Activated T-cell treated with anti-CD3 and anti-CD28 coated beads, Interleukin-2, amount 50 U/mL, for 24 hours (primary cell): ENCODE results near the gene GATA3.
A peak's percentile ranks its signal among the peaks of the same experiment; 100 is the strongest.

Experiments used
- DNase-seq: peaks from one replicate; pipeline ENCODE4 v3.0.0-alpha.2; 2020
- H3K27ac Mint-ChIP-seq: 2 replicates; pipeline ENCODE4 v1.8.0; 2020; ENCODE audit warnings: mild to moderate bottlenecking, mixed read lengths
- H3K27me3 Mint-ChIP-seq: 2 replicates; pipeline ENCODE4 v1.8.0; 2020; ENCODE audit warnings: mixed read lengths
- H3K36me3 Mint-ChIP-seq: 2 replicates; pipeline ENCODE4 v1.8.0; 2020; ENCODE audit warnings: low read depth, mixed read lengths
- H3K4me1 Mint-ChIP-seq: 2 replicates; pipeline ENCODE4 v1.8.0; 2020; ENCODE audit warnings: low read depth, mixed read lengths
- H3K4me3 Mint-ChIP-seq: 2 replicates; pipeline ENCODE4 v1.8.0; 2020; ENCODE audit warnings: mild to moderate bottlenecking, moderate library complexity, mixed read lengths
- H3K9me3 Mint-ChIP-seq: 2 replicates; pipeline ENCODE4 v1.8.0; 2020; ENCODE audit warnings: mixed read lengths

The GATA3 gene

DNA sequence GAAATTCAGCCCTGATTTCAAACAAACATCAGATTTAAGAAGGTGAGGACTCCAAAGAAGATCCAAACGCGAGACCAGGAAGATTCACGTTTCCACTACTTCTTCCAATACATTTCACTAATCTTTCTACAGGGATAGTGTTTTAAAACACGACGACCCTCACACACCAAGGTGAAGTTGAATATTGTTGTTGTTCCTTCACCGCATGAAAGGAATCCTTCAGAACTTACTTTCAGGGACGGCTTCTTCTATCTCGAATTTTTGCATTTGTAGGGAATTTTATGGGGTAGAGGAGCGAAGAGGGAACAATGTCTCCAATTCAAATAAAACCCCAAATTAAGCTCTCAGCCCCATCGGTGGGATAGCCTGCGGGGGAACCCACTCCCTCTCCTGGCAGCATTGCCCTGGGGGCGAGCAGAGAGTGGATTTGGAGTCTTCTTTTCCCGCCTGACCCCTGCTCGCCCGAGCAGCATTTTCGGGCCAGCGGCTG is 1.5 kb upstream of the GATA3 start:
- no peaks in the 10 kb centered on the region for H3K9me3 Mint-ChIP-seq
- peaks cover 32% of the 10 kb centered on the region for H3K36me3 Mint-ChIP-seq
- no peak for DNase-seq
- peaks cover 32% of the 10 kb centered on the region for H3K27me3 Mint-ChIP-seq
- peaks cover 50% of the 10 kb centered on the region for H3K4me1 Mint-ChIP-seq
- H3K27ac Mint-ChIP-seq = peak overlapping the region; percentile 1
- peak overlapping the region; percentile 95 for H3K4me3 Mint-ChIP-seq

DNA sequence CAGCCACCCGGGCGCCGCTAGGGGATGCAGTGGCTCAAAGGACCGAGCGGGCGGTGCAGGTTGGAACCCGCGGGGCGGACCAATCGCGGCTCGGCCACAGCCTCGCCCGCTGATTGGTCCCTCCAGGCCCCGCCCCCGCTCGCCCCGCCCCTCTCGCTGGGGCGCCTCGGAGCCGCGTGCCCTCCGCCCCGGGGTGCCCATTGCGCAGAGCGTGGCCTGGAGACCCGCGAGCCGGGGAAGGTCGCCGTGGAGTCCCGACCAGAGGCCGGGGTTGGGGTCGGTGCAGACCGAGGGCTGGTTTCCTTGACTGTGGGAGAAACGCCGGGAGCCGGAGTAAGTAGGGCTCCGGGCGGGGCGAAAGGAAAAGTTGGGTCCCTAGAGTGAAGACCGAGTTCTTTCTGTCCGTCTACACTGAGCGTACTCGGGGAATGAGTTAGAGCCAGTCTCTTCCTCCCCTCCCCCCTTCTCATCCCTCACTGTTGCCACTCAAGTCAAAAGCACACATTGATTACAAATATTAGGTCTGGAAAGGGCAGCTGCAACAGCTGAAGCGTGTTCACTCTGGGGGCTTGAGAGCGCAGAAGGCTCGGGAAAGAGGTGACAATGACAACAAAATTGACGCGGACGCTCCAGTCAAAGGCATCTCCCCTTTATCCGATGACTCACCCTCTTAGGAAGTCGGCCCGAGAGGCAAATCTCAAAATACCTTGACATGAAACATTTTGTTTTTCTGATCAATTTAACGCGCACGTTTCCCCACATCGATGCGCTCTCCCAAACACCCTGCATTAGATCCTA is 843 bp upstream of the GATA3 start:
- Mint-ChIP-seq H3K4me3 (peak overlapping the region; percentile 95), H3K36me3 (peaks cover 38% of the 10 kb centered on the region), H3K9me3 (no peaks in the 10 kb centered on the region), H3K27me3 (peaks cover 26% of the 10 kb centered on the region), H3K4me1 (peaks cover 50% of the 10 kb centered on the region), H3K27ac (peak overlapping the region; percentile 99)
- peak; percentile 98 for DNase-seq

DNA sequence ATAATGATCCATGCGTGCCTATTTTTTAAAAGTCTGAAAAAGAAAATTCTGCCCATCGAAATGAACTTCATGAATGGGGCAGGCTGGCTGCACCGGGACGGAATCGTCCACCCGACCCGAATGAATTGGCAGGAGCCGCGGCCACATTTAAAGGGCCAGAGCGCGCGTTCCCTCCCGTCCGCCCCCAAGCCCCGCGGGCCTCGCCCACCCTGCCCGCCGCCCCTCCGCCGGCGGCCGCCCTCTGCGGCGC is 319 bp upstream of the GATA3 start:
- Mint-ChIP-seq H3K4me1 (peaks cover 51% of the 10 kb centered on the region), H3K36me3 (peaks cover 44% of the 10 kb centered on the region)

DNA sequence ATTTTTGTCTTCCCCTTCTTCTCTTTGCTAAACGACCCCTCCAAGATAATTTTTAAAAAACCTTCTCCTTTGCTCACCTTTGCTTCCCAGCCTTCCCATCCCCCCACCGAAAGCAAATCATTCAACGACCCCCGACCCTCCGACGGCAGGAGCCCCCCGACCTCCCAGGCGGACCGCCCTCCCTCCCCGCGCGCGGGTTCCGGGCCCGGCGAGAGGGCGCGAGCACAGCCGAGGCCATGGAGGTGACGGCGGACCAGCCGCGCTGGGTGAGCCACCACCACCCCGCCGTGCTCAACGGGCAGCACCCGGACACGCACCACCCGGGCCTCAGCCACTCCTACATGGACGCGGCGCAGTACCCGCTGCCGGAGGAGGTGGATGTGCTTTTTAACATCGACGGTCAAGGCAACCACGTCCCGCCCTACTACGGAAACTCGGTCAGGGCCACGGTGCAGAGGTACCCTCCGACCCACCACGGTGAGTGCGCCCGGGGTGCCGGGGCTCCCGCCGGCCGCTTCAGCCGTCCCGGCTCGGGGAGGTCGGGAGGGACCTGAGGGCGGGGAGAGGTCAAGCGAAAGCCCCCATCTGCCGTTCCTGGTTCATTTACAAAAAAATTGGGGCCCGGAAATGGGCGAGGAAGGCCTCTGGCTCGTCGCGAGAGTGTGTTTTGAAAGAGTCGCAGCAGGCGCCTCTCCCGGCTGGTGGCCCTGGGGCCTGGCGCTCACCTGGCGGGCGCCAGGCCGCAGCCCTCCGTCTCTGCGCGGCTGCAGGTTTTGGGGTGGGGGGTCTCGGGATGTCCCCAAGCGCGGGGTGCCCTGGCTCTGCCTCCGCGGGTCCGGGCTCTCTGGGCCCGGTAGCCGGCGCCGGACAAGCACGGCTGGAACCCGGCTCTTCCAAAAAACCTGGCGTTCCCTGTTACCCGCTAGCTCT is 1.2 kb downstream of the GATA3 start:
- peaks cover 62% of the 10 kb centered on the region for H3K4me1 Mint-ChIP-seq
- H3K9me3 Mint-ChIP-seq = no peaks in the 10 kb centered on the region
- H3K27ac Mint-ChIP-seq = peak overlapping the region; percentile 93
- H3K4me3 Mint-ChIP-seq = peak overlapping the region; percentile 89
- peaks cover 59% of the 10 kb centered on the region for H3K36me3 Mint-ChIP-seq
- peaks cover 16% of the 10 kb centered on the region for H3K27me3 Mint-ChIP-seq
- peak; percentile 75 for DNase-seq

More for the DNA sequence above, 319 bp upstream of the GATA3 start:
- Mint-ChIP-seq H3K4me3 (peak overlapping the region; percentile 95), H3K27me3 (peaks cover 21% of the 10 kb centered on the region), H3K27ac (peak overlapping the region; percentile 99), H3K9me3 (no peaks in the 10 kb centered on the region)
- DNase-seq = no peak

DNA sequence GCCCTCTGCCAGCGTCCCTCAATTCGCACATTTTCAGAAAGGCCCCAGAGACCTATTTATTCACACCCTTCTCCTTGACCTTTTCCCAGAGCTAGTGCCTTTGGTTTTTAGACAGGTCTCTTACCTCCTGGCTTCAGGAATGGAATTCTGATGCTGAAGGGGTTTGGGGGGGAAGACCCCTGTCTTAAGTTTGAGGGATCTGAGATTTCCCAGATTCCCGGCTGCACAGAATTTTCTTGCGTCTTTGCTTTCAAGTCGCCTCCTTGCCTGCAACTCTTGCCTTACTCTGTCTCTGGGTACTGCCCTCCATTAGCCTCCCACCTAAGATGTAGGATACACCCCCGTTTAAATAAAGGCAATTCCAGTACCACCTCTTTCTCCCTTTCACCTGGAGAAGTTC is 1.9 kb downstream of the GATA3 start:
- H3K36me3 Mint-ChIP-seq = peaks cover 66% of the 10 kb centered on the region
- H3K4me3 Mint-ChIP-seq = peak overlapping the region; percentile 89
- peaks cover 16% of the 10 kb centered on the region for H3K27me3 Mint-ChIP-seq
- H3K9me3 Mint-ChIP-seq = no peaks in the 10 kb centered on the region
- peaks cover 69% of the 10 kb centered on the region for H3K4me1 Mint-ChIP-seq
- peak overlapping the region; percentile 93 for H3K27ac Mint-ChIP-seq
- no peak for DNase-seq

DNA sequence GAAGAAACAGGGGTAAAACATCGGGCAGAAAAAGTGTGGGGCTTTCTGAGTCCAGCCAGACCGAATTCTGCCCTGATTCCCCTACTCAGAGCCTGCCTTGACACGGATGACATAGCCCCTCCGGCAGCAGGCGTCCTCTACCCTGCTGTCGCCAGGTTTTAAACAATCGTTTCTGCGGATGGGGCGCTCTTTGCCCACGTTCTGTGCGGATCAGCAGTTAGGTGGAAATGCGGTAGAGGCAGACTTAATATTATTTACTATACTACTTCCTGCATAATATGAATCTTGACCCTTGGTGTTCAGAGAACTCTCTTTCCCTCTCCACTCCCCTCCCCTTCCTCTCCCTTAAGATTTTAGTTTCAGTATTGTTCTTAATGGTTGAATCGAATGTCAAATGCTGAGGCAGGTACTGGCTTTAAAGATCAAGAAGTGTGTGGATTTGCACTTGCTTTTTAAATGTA is 2.4 kb downstream of the GATA3 start:
- DNase-seq = peak; percentile 74

DNA sequence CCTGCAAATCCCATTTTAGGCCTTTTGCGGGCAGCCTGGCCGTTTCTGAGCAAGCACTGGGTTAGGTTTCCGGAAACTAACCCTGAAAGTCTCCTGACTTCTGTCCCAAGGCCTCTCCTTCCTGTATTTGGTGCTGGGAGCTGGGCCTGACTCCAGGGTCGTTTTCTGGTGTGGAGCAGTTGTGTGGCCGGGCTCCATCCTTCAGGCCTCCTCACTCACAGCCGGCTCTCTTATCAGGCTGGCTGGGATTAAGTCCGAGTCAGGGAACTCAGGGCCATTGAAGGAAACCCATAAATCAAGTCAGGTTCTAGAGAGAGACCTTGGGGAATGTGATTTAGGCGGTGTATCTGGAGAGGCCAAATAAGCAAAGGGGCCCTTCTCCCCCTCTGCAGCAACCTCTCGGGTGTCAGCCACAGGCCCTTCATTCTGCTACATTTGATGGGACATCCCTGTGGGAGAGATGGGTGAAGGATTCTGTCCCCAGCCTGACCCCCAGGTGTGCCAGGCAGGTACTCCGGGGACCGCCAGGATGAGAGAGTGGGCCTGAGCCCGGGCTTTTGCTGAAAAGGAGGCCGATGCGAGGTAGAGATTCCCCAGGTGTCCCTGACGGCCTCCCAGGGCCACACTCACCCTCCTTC is 3.3 kb downstream of the GATA3 start:
- Mint-ChIP-seq H3K4me1 (peaks cover 74% of the 10 kb centered on the region), H3K27ac (peak overlapping the region; percentile 93), H3K9me3 (no peaks in the 10 kb centered on the region), H3K4me3 (peak overlapping the region; percentile 89), H3K36me3 (peaks cover 79% of the 10 kb centered on the region), H3K27me3 (peaks cover 5% of the 10 kb centered on the region)
- peak; percentile 41 for DNase-seq

More for the DNA sequence above, 2.4 kb downstream of the GATA3 start:
- peak overlapping the region; percentile 93 for H3K27ac Mint-ChIP-seq
- peaks cover 73% of the 10 kb centered on the region for H3K4me1 Mint-ChIP-seq
- no peaks in the 10 kb centered on the region for H3K9me3 Mint-ChIP-seq
- H3K4me3 Mint-ChIP-seq = peak overlapping the region; percentile 89
- H3K27me3 Mint-ChIP-seq = peaks cover 14% of the 10 kb centered on the region
- peaks cover 71% of the 10 kb centered on the region for H3K36me3 Mint-ChIP-seq

DNA sequence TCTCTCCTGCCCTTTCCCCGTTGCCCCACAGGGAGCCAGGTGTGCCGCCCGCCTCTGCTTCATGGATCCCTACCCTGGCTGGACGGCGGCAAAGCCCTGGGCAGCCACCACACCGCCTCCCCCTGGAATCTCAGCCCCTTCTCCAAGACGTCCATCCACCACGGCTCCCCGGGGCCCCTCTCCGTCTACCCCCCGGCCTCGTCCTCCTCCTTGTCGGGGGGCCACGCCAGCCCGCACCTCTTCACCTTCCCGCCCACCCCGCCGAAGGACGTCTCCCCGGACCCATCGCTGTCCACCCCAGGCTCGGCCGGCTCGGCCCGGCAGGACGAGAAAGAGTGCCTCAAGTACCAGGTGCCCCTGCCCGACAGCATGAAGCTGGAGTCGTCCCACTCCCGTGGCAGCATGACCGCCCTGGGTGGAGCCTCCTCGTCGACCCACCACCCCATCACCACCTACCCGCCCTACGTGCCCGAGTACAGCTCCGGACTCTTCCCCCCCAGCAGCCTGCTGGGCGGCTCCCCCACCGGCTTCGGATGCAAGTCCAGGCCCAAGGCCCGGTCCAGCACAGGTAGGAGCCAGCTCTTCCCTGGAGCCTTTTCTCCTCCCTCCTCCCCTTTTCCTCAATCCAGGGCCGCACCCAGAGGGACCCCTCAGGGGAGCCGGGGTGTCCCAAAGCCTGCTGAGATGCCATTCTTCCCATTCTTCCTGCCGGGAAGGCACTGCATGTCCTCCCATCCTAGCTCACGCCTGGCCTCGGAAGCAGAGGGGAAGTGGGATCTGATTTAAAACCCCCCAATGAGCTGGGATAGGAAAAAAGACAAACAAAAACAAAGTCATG is 4.0 kb downstream of the GATA3 start:
- peak overlapping the region; percentile 93 for H3K27ac Mint-ChIP-seq

DNA sequence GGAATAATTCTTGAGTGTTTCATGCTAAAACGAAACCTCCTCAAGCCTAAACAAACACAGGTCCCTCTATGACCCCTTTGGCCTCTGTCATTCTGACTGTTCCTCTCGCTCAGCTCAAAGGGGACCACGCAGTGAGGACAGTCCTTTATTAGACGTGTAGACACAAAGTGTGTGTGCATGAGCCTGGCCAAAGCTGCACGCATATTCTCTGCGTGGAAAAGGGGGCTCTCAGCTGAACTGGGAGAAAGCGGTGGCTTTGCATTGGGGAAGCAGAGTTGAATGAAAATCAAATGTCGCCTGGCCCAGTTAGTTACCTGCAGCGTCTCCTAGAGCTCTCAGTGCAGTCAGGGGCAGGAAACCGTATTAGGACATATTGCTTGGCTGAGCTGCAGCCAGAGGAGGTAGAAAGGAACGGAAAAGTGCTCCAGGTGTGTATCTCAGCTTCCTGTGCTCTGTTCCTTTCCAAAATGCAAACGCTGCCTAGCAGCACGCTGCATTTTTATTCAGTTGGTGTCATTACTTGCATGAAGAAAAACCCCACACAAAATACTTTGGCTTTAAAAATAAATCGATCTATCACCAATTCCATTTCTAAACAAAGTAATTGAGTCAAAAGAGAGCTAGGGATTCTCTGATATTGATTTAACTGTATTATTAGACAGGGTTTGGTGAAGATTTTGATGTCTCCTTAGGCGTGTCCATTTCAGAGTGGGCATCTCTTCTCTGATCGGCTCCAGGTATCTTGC is 4.9 kb downstream of the GATA3 start:
- peak overlapping the region; percentile 93 for H3K27ac Mint-ChIP-seq
- peaks cover 79% of the 10 kb centered on the region for H3K4me1 Mint-ChIP-seq
- H3K9me3 Mint-ChIP-seq = no peaks in the 10 kb centered on the region
- peaks cover 93% of the 10 kb centered on the region for H3K36me3 Mint-ChIP-seq
- H3K27me3 Mint-ChIP-seq = no peaks in the 10 kb centered on the region
- peak overlapping the region; percentile 89 for H3K4me3 Mint-ChIP-seq
- peak; percentile 42 for DNase-seq

More for the DNA sequence above, 4.0 kb downstream of the GATA3 start:
- peaks cover 75% of the 10 kb centered on the region for H3K4me1 Mint-ChIP-seq
- H3K4me3 Mint-ChIP-seq = peak overlapping the region; percentile 89
- DNase-seq = peak; percentile 40
- peaks cover 87% of the 10 kb centered on the region for H3K36me3 Mint-ChIP-seq
- H3K9me3 Mint-ChIP-seq = no peaks in the 10 kb centered on the region
- no peaks in the 10 kb centered on the region for H3K27me3 Mint-ChIP-seq

DNA sequence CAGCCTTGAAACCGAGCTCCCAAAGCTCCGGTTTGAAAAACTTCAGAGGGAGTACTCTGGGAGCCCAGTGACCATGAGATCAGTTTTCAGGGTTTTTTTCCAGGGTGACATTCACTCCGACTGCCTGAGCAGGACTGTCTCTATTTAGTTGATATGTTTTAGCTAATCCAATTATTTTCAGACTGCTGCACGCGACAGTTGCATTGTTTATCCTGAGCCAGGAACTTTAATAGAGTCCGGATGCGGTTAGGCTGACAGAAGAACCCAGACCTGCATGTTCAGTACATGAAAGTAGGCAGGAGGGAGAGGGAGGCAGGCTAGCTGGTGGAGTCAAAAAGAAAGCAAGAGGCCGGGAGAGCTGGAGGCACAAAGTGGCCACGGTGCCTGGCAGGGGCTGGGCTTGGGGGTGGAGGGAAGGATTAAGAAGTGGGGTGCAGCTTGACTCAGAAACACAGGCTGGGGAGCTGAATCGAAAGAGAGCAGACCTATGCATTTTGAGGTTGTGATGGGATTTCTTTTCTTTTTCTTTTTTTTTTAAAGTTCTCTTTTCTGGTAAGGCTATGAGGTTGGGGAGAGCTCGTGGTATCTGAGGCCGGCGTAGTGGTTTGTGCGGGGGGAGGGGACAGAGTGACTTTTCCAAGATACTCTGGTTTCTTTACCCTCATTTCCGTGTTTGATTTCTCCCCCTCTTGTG is 5.7 kb downstream of the GATA3 start:
- DNase-seq = peak; percentile 69
- no peaks in the 10 kb centered on the region for H3K27me3 Mint-ChIP-seq
- no peaks in the 10 kb centered on the region for H3K9me3 Mint-ChIP-seq
- peak overlapping the region; percentile 89 for H3K4me3 Mint-ChIP-seq
- H3K36me3 Mint-ChIP-seq = peaks cover 96% of the 10 kb centered on the region
- H3K27ac Mint-ChIP-seq = peak overlapping the region; percentile 93
- H3K4me1 Mint-ChIP-seq = peaks cover 85% of the 10 kb centered on the region

DNA sequence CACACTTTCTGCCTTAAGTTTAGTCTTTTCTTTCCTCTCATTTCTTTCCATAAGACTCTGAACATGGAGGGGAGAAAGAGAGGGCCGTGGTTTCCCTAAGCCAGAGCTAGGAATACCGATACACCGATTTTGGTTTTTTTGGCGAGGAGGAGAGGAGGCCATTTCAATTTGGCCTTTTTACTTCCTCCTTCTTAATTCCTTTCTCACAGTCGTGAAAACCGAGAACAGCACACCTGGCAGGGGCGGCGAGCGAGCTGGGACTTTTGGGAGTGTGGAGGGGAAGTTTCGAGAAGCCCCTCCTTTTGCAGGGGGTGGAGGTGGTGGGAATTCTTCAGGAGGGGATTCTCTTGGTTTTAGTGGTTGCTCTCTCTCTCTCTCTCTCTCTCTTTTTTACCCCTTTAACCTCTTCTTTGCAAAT is 6.2 kb downstream of the GATA3 start:
- Mint-ChIP-seq H3K36me3 (peaks cover 97% of the 10 kb centered on the region), H3K27ac (peak overlapping the region; percentile 93), H3K4me1 (peaks cover 91% of the 10 kb centered on the region), H3K9me3 (no peaks in the 10 kb centered on the region), H3K4me3 (peak overlapping the region; percentile 89), H3K27me3 (no peaks in the 10 kb centered on the region)
- DNase-seq = no peak

DNA sequence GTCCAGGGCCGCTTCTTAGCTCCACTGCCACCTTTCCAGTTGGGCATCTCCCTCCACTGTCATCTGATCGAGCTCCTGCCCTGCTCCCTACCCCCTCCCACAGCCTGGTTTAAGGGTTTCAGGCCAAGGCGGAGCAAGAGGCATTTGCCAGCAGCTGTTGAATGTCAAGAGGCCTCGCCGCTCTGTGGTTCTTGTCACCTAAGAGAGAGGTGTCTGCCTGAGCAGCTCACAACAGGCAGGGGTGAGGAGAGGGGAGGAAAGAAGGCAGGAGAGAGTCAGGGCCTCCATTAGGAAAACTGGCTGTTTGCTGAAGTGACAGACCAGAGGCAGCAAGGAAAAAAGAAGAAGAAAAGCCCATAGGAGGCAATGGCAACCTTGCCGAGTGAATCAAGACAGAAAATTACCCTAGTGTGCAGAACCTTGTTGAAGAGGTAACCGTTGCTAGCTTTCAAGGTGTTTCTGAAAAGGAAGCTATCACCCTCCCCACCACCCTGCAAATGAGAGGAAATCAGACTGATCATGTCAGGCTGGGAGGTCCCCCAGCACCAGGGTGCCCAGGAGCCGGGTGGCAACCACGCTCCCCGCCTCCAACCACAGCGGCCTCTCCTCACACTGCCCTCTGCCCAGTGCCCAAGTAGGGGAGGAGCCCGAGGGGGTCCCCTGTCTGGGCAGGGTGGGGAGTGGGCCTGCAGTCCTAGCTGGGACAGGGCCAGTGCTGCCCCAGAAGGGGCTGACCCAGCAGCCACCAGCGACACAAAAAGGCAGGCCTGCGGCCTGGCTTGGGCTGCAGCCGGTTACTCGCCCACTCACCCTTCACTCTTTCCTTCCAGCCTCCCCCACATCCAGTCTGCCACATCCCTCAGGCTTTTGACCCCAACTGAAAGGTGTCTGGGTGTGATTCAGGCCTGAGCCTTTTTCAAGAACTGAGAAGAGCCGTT is 7.1 kb downstream of the GATA3 start:
- Mint-ChIP-seq H3K4me3 (peak overlapping the region; percentile 89), H3K36me3 (peaks cover 100% of the 10 kb centered on the region), H3K4me1 (peaks cover 98% of the 10 kb centered on the region), H3K9me3 (no peaks in the 10 kb centered on the region), H3K27ac (peak overlapping the region; percentile 93), H3K27me3 (no peaks in the 10 kb centered on the region)
- DNase-seq = peak; percentile 71
